T follicular helper cell (primary cell): ENCODE data around the gene TBX4.
"Not testable (repeated sequence)": the region's sequence is repeated elsewhere in the genome, so short reads cannot be mapped to it uniquely, and the experiment has no call there.

Source experiments
- DNase-seq: peaks from one replicate; pipeline ENCODE4 v3.0.0-alpha.2; 2020; ENCODE audit warnings: low read depth

TBX4 gene

GRCh38 chr17:61524319-61524718 is 72.1 kb downstream of the TBX4 start:
- DNase-seq, result no peak

- not testable (repeated sequence) for DNase-seq
Measured at GRCh38 chr17:61527441-61527840, 75.2 kb downstream of the TBX4 start.

- no peak for DNase-seq
Measured at GRCh38 chr17:61528171-61528570, 75.9 kb downstream of the TBX4 start.

- no peak for DNase-seq
Measured at GRCh38 chr17:61531223-61531622, 79.0 kb downstream of the TBX4 start.

- no peak for DNase-seq
Measured at GRCh38 chr17:61532826-61533225, 80.6 kb downstream of the TBX4 start.

GRCh38 chr17:61533797-61534196 is 81.6 kb downstream of the TBX4 start:
- DNase-seq, result no peak

GRCh38 chr17:61534414-61534813 is 82.2 kb downstream of the TBX4 start:
- DNase-seq, result no peak
